HG03039 (cell line): ENCODE results near the gene PUM2.
A peak's percentile ranks its signal among the peaks of the same experiment; 100 is the strongest.

Experiments
- ATAC-seq: cut with Tn5 transposase; IDR thresholded peaks from one replicate; pipeline ENCODE4 v1.9.1; 2021; ENCODE audit warnings: mild to moderate bottlenecking, moderate library complexity; ENCODE audit not compliant: unreplicated experiment

Gene PUM2

GRCh38 chr2:20346565-20347381 lies 3.9 kb downstream of the PUM2 start:
- ATAC-seq = no peak

DNA sequence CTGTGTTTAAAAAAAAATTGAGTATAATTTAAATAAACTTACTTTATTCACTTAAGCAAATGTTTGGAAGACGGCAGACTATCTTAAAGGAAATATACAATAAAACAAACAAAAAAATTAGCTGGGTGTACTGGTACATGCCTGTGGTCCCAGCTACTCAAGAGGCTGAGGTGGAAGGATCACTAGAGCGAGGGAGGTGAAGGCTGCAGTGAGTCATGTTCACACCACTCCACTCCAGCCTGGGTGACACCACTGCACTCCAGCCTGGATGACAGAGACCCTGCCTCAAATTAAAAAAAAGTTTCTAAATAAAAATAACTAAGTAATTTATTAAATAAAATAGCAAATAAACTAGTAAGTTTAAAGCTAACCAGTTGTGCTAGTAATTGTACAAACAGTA lies 7.5 kb downstream of the PUM2 start:
- no peak for ATAC-seq

DNA sequence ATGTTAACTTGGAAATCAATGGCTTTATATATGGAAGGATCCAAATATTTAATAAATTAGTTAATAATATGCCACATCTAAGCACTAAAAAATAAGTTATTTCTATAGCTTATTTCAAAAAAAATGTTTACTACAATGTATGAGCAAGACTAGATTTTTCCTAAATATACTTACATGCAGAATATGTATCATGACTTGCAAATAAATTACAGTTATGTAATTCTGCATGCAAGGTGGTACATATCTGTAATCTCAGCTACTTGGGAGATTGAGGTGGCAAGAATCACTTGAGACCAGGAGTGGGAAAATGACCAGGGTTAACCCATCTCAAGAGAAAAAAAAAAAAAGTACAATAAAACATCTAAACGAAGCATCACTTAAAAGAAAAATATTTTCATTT lies 11.6 kb downstream of the PUM2 start:
- ATAC-seq = no peak

DNA sequence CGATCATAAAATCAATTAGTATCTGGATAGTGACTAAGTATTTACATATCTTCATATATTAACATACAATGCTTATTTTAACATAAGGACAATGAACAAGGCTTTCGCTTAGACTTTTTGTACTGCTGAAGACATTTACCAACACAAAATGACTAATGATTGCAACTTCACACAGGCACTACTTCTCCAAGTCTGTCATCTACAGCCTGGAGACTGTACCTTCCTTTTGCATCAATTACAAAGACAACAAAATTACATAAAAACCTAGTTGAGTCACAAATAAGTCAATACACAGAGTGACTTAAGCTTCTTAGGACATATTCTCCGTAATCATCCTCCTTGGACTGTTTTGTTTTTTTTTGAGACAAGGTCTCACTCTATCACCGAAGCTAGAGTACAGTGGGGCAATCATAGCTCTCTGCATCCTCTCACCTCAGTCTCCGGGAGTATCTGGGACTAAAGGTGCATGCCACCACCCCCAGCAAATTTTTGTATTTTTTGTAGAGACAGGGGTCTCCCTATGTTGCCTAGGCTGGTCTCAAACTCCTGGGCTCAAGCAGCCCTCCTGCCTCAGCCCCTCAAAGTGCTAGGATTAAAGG lies 15.9 kb downstream of the PUM2 start:
- ATAC-seq = no peak

- ATAC-seq = peak; percentile 49
Observed at GRCh38 chr2:20333738-20334137, 16.9 kb downstream of the PUM2 start.

DNA sequence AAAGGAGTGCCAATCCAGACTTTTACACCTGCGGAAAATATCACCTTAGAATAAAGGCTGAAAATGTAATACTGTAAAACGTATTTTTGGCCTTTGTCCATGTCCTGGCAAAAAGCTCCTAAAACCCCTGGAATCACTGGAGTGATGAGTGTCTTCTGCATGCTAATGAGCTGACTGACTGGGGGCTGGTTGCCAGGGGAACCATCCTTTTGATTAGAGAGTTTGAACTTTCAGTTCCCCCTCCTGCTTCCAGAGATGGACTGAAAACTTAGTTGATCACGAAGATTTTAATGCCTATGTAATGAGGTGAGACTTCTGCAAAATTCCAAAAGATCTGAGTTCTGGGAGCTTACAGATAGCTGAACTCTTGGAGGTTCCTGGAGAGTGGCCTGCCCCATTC lies 20.5 kb downstream of the PUM2 start:
- ATAC-seq = no peak

DNA sequence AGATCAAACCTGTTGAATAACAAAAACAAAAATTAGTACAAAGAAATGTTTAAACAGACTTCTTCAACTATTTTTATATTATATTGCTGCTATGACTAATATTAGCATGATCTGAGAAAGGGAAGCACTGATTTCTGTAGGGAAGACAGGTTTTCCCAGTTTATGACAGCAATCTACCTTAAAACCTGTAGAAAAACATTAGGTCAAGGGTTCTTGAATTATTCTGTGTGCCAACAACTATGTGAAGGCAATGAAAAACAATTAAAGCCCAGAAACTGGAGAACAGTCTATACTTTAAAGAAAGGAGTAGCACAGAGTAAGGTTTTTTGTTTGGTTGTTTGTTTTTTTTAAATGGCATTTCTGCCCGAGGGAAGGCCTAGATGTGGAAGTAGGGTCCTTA lies 23.3 kb downstream of the PUM2 start:
- ATAC-seq = no peak

DNA sequence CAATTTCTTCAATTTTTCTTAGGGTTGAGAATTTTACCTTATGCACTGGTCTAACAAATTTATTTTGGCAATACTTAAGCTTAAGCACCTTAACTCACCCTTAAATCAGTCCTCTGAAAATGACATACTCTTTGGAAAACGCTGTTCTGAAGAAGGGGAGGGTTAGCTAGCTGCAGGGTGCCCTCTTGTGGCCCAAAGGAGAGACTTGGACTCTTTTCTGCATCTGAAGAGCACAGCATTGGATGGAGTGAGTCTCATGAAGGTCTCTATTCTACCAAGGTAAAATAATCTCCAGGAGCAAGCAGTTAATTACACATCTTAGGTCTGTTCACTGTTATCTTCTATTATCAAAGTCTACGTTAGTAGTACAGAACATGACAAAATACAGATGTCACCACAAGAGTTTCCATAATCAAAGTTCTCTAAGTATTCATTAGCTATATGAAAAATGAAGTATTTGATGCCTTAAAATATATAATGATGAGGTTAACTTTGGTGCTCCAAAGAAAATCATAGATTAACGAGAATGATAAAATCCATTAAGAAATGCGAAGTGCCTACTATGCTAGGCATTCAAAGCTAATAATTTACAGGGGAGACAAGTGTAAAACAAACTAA lies 24.4 kb downstream of the PUM2 start:
- peak; percentile 45 for ATAC-seq

- no peak for ATAC-seq
Observed at GRCh38 chr2:20322527-20323300, 27.9 kb downstream of the PUM2 start.

DNA sequence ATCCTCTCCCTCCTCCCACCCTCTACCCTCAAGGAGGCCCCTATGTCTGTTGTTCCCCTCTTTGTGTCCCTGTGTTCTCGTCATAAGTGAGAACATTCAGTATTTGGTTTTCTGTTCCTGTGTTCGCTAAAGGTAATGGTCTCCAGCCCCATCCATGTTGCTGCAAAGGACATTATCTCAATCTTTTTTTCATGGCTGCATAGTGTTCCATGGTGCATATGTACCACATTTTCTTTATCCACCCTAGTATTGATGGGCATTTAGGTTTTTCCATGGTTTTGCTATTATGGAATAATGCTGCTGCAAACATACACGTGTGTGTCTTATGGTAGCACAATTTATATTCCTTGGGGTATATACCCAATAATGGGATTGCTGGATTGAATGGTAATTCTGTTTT lies 33.0 kb downstream of the PUM2 start:
- ATAC-seq = no peak

DNA sequence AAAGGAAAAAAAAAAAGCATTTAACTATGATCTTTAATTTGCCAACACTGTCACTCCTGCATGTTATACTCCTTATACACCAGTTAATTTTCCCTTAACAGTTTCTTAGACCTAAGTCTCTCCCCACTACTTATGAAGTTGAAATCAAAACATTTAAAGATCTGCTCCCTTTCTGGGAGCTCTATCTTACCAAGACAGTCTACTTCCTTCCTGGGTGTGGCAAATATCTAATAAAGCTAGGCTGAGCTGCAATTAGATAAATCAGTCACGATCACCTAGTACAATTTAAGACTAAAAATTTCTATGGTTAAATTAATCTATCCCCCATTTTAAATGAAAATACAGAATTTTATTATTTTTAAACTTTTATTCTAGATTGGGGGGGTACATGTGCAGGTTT lies 33.4 kb downstream of the PUM2 start:
- no peak for ATAC-seq

DNA sequence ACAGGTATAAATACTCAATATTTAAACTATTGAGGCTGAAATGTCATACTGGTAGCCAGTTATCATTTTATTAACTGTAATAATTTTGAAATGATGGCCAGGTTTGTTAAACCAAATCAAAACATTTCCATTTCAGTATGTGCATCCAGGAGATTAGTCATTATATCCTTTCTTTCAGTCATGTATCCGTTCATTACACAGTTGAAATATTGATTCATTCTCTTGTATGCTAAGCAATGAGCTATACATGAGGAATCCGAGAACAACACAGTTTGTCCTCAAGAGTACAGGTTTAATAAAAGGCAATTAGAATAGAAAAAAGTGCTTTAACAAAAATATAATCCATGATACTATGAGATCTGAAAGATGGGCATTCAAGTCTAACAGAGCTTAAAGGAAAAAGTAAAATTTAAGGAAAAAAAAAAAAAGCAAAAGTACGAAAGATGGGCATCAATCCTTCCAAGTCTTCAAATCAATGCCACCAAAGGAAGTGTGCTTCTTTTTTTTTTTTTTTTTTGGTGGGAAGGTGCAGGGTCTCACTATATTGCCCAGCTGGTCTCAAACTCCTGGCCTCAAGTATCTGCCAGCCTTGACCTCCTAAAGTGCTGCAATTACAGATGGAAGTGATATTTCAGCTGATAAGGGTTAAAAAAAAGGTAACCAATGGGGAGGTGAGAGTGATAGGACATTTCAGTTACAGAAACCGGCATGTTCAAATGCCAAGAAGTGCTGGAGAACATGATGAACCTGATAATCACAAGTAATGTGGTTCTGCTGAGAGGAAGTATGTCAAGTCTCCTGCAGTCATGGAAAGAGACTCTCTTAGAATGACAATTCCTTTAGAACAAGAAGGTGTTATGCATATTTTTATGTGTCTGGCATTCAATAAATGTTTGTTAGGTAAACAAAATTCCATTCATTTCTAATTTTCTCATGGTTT lies 35.8 kb downstream of the PUM2 start:
- no peak for ATAC-seq

DNA sequence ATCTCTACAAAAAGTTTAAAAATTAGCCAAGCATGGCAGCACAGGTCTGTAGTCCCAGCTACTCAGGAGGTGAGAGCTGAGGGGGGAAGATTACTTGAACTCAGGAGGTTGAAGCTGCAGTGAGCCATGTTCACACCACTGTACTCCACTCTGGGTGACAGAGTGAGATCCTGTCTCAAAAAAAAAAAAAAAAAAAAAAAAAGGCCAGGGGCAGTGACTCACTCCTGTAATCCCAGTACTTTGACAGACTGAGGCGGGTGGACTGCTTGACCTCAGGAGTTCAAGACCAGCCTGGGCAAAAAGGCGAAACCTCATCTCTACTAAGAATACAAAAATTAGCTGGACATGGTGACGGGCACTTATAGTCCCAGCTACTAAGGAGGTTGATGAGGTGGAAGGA lies 37.0 kb downstream of the PUM2 start:
- no peak for ATAC-seq

- ATAC-seq = no peak
Observed at GRCh38 chr2:20309001-20309400, 41.6 kb downstream of the PUM2 start.

DNA sequence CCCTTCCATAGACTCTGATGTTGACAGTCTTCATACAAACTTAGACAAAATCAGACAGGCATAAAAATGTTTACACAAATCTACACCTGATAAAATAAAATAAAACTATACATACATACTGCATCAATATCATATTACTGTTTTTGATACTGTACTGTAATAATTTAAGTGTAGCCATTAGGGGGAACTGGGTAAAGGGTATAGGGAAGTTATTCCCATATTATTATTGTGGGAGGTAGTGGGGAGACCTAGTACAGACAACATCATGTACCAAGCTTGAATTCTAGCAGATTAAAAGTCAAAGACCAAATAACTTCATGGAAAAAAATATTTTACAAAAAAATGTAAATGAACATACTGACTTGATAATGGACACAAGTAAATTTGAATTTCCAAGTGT lies 43.3 kb downstream of the PUM2 start:
- ATAC-seq = no peak

GRCh38 chr2:20304411-20304810 lies 46.2 kb downstream of the PUM2 start:
- no peak for ATAC-seq

DNA sequence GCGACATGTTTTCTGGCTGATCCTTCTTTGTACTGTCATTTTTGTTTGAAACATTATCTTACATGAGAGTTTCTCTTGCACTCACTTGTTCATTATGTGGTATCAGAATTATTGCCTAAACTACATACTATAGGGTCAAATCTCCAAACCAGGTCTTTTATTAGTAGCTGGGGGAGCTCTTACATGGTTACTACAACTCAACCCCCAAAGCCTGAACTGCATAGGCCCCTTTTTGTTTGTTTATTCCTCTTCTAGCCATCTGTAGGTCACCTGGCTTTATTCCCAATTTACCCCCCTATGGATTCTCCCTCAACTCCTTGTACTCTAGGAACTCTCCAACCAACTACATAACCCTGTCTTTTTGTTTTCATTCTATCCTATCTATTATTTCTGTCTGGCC lies 46.7 kb downstream of the PUM2 start:
- ATAC-seq = no peak

DNA sequence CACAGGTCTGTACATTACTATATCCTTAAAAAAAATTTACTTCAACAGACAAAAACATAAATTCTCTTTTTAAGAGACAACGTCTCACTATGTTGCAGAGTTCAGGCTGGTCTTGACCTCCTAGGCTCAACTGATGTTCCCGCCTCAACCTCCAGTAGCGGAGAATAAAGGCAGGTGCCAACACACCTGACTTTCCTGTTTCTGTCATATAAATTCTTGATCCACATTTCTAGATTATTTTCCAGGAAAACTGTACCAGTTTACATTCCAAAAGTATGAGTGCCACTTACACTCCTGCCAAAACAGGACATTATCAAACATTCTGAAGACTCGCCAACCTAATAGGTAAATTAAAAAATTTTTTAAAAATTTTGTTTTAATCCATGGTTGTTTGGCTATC lies 48.6 kb downstream of the PUM2 start:
- no peak for ATAC-seq

GRCh38 chr2:20300656-20301055 lies 50.0 kb downstream of the PUM2 start:
- no peak for ATAC-seq

GRCh38 chr2:20299113-20299512 lies 51.5 kb downstream of the PUM2 start:
- no peak for ATAC-seq
